B cell (primary cell): ENCODE results near the gene PRKCQ.

Source experiments
- EZH2 ChIP-seq: IDR thresholded peaks from 2 replicates; pipeline ENCODE4 v1.6.1; 2012; ENCODE audit warnings: borderline replicate concordance, low read depth, mild to moderate bottlenecking, moderate library complexity, low read length; ENCODE audit not compliant: insufficient read depth, poor library complexity, severe bottlenecking
- TF ChIP-seq, protein P1 (sequence below): fragments of 200-600 bp; IDR thresholded peaks from one replicate; pipeline ENCODE4 v1.8.0; 2022; ENCODE audit warnings: antibody characterized with exemption, mild to moderate bottlenecking

GRCh38 chr10:6619660-6620059, 39.6 kb upstream of the PRKCQ start:
- TF ChIP-seq, protein P1, sequence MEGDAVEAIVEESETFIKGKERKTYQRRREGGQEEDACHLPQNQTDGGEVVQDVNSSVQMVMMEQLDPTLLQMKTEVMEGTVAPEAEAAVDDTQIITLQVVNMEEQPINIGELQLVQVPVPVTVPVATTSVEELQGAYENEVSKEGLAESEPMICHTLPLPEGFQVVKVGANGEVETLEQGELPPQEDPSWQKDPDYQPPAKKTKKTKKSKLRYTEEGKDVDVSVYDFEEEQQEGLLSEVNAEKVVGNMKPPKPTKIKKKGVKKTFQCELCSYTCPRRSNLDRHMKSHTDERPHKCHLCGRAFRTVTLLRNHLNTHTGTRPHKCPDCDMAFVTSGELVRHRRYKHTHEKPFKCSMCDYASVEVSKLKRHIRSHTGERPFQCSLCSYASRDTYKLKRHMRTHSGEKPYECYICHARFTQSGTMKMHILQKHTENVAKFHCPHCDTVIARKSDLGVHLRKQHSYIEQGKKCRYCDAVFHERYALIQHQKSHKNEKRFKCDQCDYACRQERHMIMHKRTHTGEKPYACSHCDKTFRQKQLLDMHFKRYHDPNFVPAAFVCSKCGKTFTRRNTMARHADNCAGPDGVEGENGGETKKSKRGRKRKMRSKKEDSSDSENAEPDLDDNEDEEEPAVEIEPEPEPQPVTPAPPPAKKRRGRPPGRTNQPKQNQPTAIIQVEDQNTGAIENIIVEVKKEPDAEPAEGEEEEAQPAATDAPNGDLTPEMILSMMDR, result no peak
- no peak for TF ChIP-seq EZH2
